H1 (cell line): ENCODE measurements around the gene LCORL. TPM values are rescaled to one million over a fixed set of nuclear protein-coding genes. Genes with fewer than 3 reads are reported as not detected.

Experiments used
- CTCF ChIA-PET: fragments of 300-600 bp; sonication (Branson Sonifier 250); formaldehyde crosslinking; loops from one replicate; lab custom pipeline; 2021; ENCODE audit not compliant: partially characterized antibody; lab: Charles Lee
- POLR2A ChIA-PET: fragments of 300-600 bp; sonication (Branson Sonifier 250); formaldehyde crosslinking; loops from one replicate; lab custom pipeline; 2021; ENCODE audit warnings: inconsistent platforms; ENCODE audit not compliant: partially characterized antibody; lab: Charles Lee
- DNase-seq, 2 experiments: peaks; one replicate each; pipeline versions ENCODE4 v3.0.0 to v3.0.0-alpha.2; 2010 to 2022; ENCODE audit warnings: low spot score in 2 of 2, low read depth in 1 of 2, mixed read lengths in 1 of 2
- FAIRE-seq: peaks from 2 replicates; lab custom pipeline; 2011; peaks lifted over from hg19 to GRCh38; lab: Jason Lieb, UNC
- H2AFZ ChIP-seq: 2 replicates; pipeline ENCODE4 v1.8.1; 2012; ENCODE audit warnings: low read length, inconsistent platforms
- H2AK5ac ChIP-seq: 2 replicates; pipeline ENCODE4 v1.6.1; 2013; ENCODE audit warnings: low read depth, low read length
- H2BK120ac ChIP-seq: replicated peaks from 2 replicates; pipeline ENCODE3; 2013; ENCODE audit warnings: low read depth, low read length, inconsistent platforms
- H2BK12ac ChIP-seq: 2 replicates; pipeline ENCODE4 v1.6.1; 2013; ENCODE audit warnings: low read depth, low read length
- H2BK15ac ChIP-seq: 2 replicates; pipeline ENCODE4 v1.6.1; 2013; ENCODE audit warnings: low read length
- H2BK20ac ChIP-seq: 2 replicates; pipeline ENCODE4 v1.6.1; 2013; ENCODE audit warnings: low read length
- H2BK5ac ChIP-seq: 2 replicates; pipeline ENCODE4 v1.6.1; 2013; ENCODE audit warnings: low read depth, low read length
- H3K14ac ChIP-seq: 2 replicates; pipeline ENCODE4 v1.6.1; 2013; ENCODE audit warnings: inconsistent platforms; ENCODE audit not compliant: insufficient read length
- H3K18ac ChIP-seq: 2 replicates; pipeline ENCODE4 v1.6.1; 2013; ENCODE audit warnings: low read length; ENCODE audit errors: extremely low read depth
- H3K23ac ChIP-seq: 2 replicates; pipeline ENCODE4 v1.6.1; 2013; ENCODE audit warnings: inconsistent platforms; ENCODE audit not compliant: insufficient read length
- H3K23me2 ChIP-seq: 2 replicates; pipeline ENCODE4 v1.6.1; 2013; ENCODE audit warnings: low read depth, low read length
- H3K27ac ChIP-seq: 2 replicates; pipeline ENCODE4 v1.6.1; 2011; ENCODE audit warnings: low read depth, low read length, inconsistent platforms
- H3K27me3 ChIP-seq, 4 experiments: replicated peaks in 1 of 4; 1 replicate in 1 of 4; 2 replicates in 3 of 4; pipeline versions ENCODE4 v1.6.1 to v1.8.1; 2011 to 2013; ENCODE audit warnings: low read length in 3 of 4, mild to moderate bottlenecking in 3 of 4, inconsistent platforms in 2 of 4, mixed read lengths in 2 of 4, moderate library complexity in 1 of 4; ENCODE audit not compliant: control insufficient read depth in 3 of 4, insufficient read depth in 3 of 4; ENCODE audit errors: extremely low read depth in 1 of 4
- H3K36me3 ChIP-seq, 4 experiments: 2 replicates each; pipeline versions ENCODE4 v1.6.1 to v1.8.1; 2011 to 2013; ENCODE audit warnings: mild to moderate bottlenecking in 4 of 4, low read length in 3 of 4, moderate library complexity in 2 of 4, control low read depth in 1 of 4, inconsistent platforms in 1 of 4; ENCODE audit not compliant: insufficient read depth in 4 of 4, control insufficient read depth in 2 of 4
- H3K4ac ChIP-seq: replicated peaks from 2 replicates; pipeline ENCODE3; 2013; ENCODE audit warnings: low read length, low read depth, mixed read lengths, inconsistent platforms; ENCODE audit not compliant: insufficient read length
- H3K4me1 ChIP-seq, 4 experiments: replicated peaks in 1 of 4; 1 replicate in 1 of 4; 2 replicates in 3 of 4; pipeline versions ENCODE4 v1.6.1 to v1.8.1; 2011 to 2013; ENCODE audit warnings: low read length in 3 of 4, inconsistent platforms in 2 of 4, mixed read lengths in 1 of 4; ENCODE audit not compliant: insufficient read depth in 4 of 4, control insufficient read depth in 3 of 4
- H3K4me2 ChIP-seq, 2 experiments: 2 replicates each; pipeline versions ENCODE4 v1.6.1 to v1.8.1; 2011 to 2013; ENCODE audit warnings: low read depth in 2 of 2, low read length in 2 of 2, control low read depth in 1 of 2, inconsistent platforms in 1 of 2, mild to moderate bottlenecking in 1 of 2; ENCODE audit not compliant: insufficient read depth in 1 of 2
- H3K4me3 ChIP-seq, 4 experiments: fragments of 200-600, 300-600 bp in 1 of 4; sonication (generic), shearing (Covaris generic), sonication (Bioruptor Twin) in 1 of 4; 2 replicates each; pipeline versions ENCODE4 v1.5.1 to v1.8.1; 2011 to 2016; ENCODE audit warnings: low read length in 4 of 4, low read depth in 3 of 4, control low read depth in 2 of 4, inconsistent platforms in 2 of 4, mild to moderate bottlenecking in 2 of 4, mixed read lengths in 1 of 4, moderate library complexity in 1 of 4; ENCODE audit not compliant: insufficient read depth in 2 of 4; ENCODE audit errors: extremely low read depth in 1 of 4
- H3K56ac ChIP-seq: replicated peaks from 2 replicates; pipeline ENCODE3; 2013; ENCODE audit warnings: low read depth, mild to moderate bottlenecking, mixed read lengths, low read length, inconsistent platforms; ENCODE audit not compliant: insufficient read length
- H3K79me1 ChIP-seq: 2 replicates; pipeline ENCODE4 v1.6.1; 2013; ENCODE audit warnings: low read depth, low read length, control low read depth
- H3K79me2 ChIP-seq, 2 experiments: 2 replicates each; pipeline versions ENCODE4 v1.6.1 to v1.8.1; 2012 to 2013; ENCODE audit warnings: low read length in 2 of 2, mild to moderate bottlenecking in 2 of 2, inconsistent platforms in 1 of 2; ENCODE audit not compliant: insufficient read depth in 2 of 2, control insufficient read depth in 1 of 2
- H3K9ac ChIP-seq, 4 experiments: replicated peaks in 1 of 4; 1 replicate in 1 of 4; 2 replicates in 3 of 4; pipeline versions ENCODE4 v1.6.1 to v1.8.1; 2011 to 2013; ENCODE audit warnings: low read depth in 3 of 4, low read length in 3 of 4, control low read depth in 2 of 4, mild to moderate bottlenecking in 2 of 4, moderate library complexity in 2 of 4, inconsistent platforms in 1 of 4; ENCODE audit errors: extremely low read depth in 1 of 4
- H3K9me3 ChIP-seq, 2 experiments: 2 replicates each; pipeline versions ENCODE4 v1.6.1 to v1.8.1; 2012 to 2013; ENCODE audit warnings: mild to moderate bottlenecking in 2 of 2, moderate library complexity in 2 of 2, control low read depth in 1 of 2, inconsistent platforms in 1 of 2, low read depth in 1 of 2, low read length in 1 of 2, mixed read lengths in 1 of 2; ENCODE audit not compliant: insufficient read depth in 2 of 2
- H4K20me1 ChIP-seq, 2 experiments: replicated peaks in 1 of 2; 2 replicates each; pipeline versions ENCODE3 to v1.8.1; 2011 to 2013; ENCODE audit warnings: inconsistent platforms in 2 of 2, low read length in 2 of 2, mild to moderate bottlenecking in 1 of 2; ENCODE audit not compliant: insufficient read depth in 2 of 2, control insufficient read depth in 1 of 2
- H4K5ac ChIP-seq: 2 replicates; pipeline ENCODE4 v1.6.1; 2013; ENCODE audit warnings: low read length, low read depth, mixed read lengths, inconsistent platforms; ENCODE audit not compliant: insufficient read length
- H4K8ac ChIP-seq: 2 replicates; pipeline ENCODE4 v1.8.0; 2013; ENCODE audit warnings: mild to moderate bottlenecking, moderate library complexity, low read length, inconsistent platforms; ENCODE audit not compliant: insufficient read depth; ENCODE audit errors: extremely low read depth
- H4K91ac ChIP-seq: replicated peaks from 2 replicates; pipeline ENCODE3; 2013; ENCODE audit warnings: low read length, mixed read lengths, inconsistent platforms; ENCODE audit not compliant: insufficient read length
- CTBP2 ChIP-seq: IDR thresholded peaks from 2 replicates; pipeline ENCODE4 v1.7.0; 2011; ENCODE audit warnings: borderline replicate concordance, mild to moderate bottlenecking, moderate library complexity, mixed read lengths, low read length; ENCODE audit not compliant: insufficient read depth, insufficient read length
- MAFK ChIP-seq: IDR thresholded peaks from 2 replicates; pipeline ENCODE4 v1.6.1; 2012; ENCODE audit warnings: low read depth, mild to moderate bottlenecking, improper control_type of control experiment, low read length
- RBBP5 ChIP-seq: IDR thresholded peaks from 2 replicates; pipeline ENCODE4 v1.7.1; 2012; ENCODE audit warnings: low read depth, mild to moderate bottlenecking, inconsistent platforms, low read length, moderate library complexity, borderline replicate concordance
- SIN3A ChIP-seq, 2 experiments: IDR thresholded peaks in 1 of 2; conservative IDR thresholded peaks in 1 of 2; 2 replicates each; pipeline ENCODE4 v1.6.1; 2011 to 2012; ENCODE audit warnings: low read length in 2 of 2, improper control_type of control experiment in 1 of 2, low read depth in 1 of 2, mild to moderate bottlenecking in 1 of 2
- SUZ12 ChIP-seq: fragments of 200-600 bp; sonication (generic); IDR thresholded peaks from 2 replicates; pipeline ENCODE4 v1.6.1; 2012; ENCODE audit warnings: mild to moderate bottlenecking, inconsistent platforms, low read length, moderate library complexity, mixed read lengths
- WGBS, 2 experiments: shearing (Covaris generic) in 1 of 2; methylation state at CpG; one replicate each; pipeline versions ENCODE4 v1.1.6 to v1.1.7; 2013 to 2015; ENCODE audit warnings: low lambda C conversion rate in 2 of 2, mixed read lengths in 2 of 2, inconsistent platforms in 1 of 2, low coverage in 1 of 2, missing lambda C conversion rate in 1 of 2; ENCODE audit not compliant: insufficient replicate concordance in 2 of 2, insufficient coverage in 1 of 2, insufficient read length in 1 of 2; ENCODE audit errors: extremely low coverage in 1 of 2, missing lambda C conversion rate in 1 of 2; 5-methylcytosine and 5-hydroxymethylcytosine counted together
- polyA plus RNA-seq, 7 experiments: library from polyadenylated mRNA; depleted of rRNA in 3 of 7; stranded (reverse) in 5 of 7; unstranded in 2 of 7; fragments of >200 nt in 5 of 7; fragments of 200-250 nt in 2 of 7; gene quantifications; 1 replicate in 5 of 7; 2 replicates in 1 of 7; 4 replicates in 1 of 7; pipeline versions ENCODE4 v1.2.1 to v1.2.3, GENCODE V29; 2011 to 2013; ENCODE audit warnings: missing spikeins in 2 of 7, mixed read lengths in 2 of 7
- total RNA-seq: library from RNA; stranded (reverse); fragmentation: NEBNext Ultra II Directional; extraction: Animal tissue kit (Norgen Biotek cat#: 25700); gene quantifications from 2 replicates; pipeline ENCODE4 v1.2.1, GENCODE V29; 2021

The LCORL gene
- total and polyA plus RNA-seq, 2 of the 8 experiments (the other 6 are each of a cell fraction or from before 2014, with no cell fraction given), result 2.2 to 19.2 TPM

DNA sequence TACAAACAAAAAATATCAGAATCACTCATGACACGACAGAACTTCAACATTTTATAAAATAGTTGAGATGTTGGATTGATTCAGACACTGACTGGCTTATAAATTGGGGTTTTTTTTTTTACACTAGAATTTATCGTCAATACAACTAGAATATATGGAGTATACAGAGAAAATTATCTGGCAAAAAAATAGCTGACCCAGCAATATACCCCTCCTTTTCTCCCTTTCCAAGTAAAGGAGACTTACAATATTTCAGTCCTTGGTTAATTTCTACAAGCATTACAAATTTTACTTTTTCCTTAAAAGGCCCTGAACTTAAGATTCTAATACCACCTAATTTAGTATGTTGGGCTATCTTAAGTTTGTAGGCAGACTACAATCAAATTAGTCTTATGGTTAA lies 76.3 kb downstream of the LCORL start:
- H3K4ac ChIP-seq, result no peak overlapping the region
- H3K4me2 ChIP-seq, result no peak overlapping the region
- FAIRE-seq (no peak), DNase-seq (no peak)
- H3K56ac ChIP-seq, result no peak overlapping the region
- no peak overlapping the region for H2BK12ac ChIP-seq
- H2BK20ac ChIP-seq, result no peak overlapping the region
- no peak overlapping the region for H4K8ac ChIP-seq
- CTCF ChIA-PET, result no interaction called here
- no peak overlapping the region for H3K9ac ChIP-seq
- H3K36me3 ChIP-seq, result no peaks in the 10 kb centered on the region
- no peak overlapping the region for H2AFZ ChIP-seq
- no peaks in the 10 kb centered on the region for H3K4me1 ChIP-seq
- H2AK5ac ChIP-seq, result no peak overlapping the region
- H2BK5ac ChIP-seq, result no peak overlapping the region
- no peaks in the 10 kb centered on the region for H3K79me2 ChIP-seq
- no peak overlapping the region for H4K91ac ChIP-seq
- H2BK120ac ChIP-seq, result no peak overlapping the region
- WGBS, 2 experiments, result 96% methylated on average over 2 of the region's 2 CpGs; no CpG with 5 or more reads in 1 of the 2 experiments
- H3K79me1 ChIP-seq, result no peaks in the 10 kb centered on the region
- POLR2A ChIA-PET, result no interaction called here
- H4K5ac ChIP-seq, result no peak overlapping the region
- no peak overlapping the region for H3K27ac ChIP-seq
- H3K14ac ChIP-seq, result no peak overlapping the region
- no peak overlapping the region for H2BK15ac ChIP-seq
- peak; percentile 81 for TF ChIP-seq MAFK
- no peak for TF ChIP-seq CTBP2
- TF ChIP-seq RBBP5, result no peak
- no peak for TF ChIP-seq SIN3A (conservative IDR thresholded peaks at IDR 0.05 in 1 of 2, IDR thresholded peaks at IDR 0.05 in 1 of 2; ENCODE audit: low read depth in 1 of 2, low read length in 2 of 2)
- TF ChIP-seq SUZ12, result no peak
- H3K23ac ChIP-seq, result no peak overlapping the region
- H4K20me1 ChIP-seq, result no peaks in the 10 kb centered on the region
- H3K18ac ChIP-seq, result no peak overlapping the region
- no peaks in the 10 kb centered on the region for H3K27me3 ChIP-seq
- no peak overlapping the region for H3K4me3 ChIP-seq
- H3K23me2 ChIP-seq, result no peaks in the 10 kb centered on the region
- no peaks in the 10 kb centered on the region for H3K9me3 ChIP-seq
